HepG2 (cell line): ENCODE results near the gene BPI. TPM values are rescaled to one million over a fixed set of nuclear protein-coding genes. Genes with fewer than 3 reads are reported as not detected.

Source experiments
- ATF1 ChIP-seq: IDR thresholded peaks from 2 replicates; pipeline ENCODE4 v1.6.1; 2016; ENCODE audit warnings: mild to moderate bottlenecking, control low read depth
- PAF1 ChIP-seq: IDR thresholded peaks from 2 replicates; pipeline ENCODE4 v1.6.1; 2016; ENCODE audit warnings: missing genetic modification reagents, missing compliant biosample characterization
- ZNF12 ChIP-seq: sonication (generic); formaldehyde crosslinking; IDR thresholded peaks from 2 replicates; pipeline ENCODE4 v1.5.0; 2020; ENCODE audit warnings: missing genetic modification reagents
- ZNF468 ChIP-seq: sonication (generic); formaldehyde crosslinking; IDR thresholded peaks from 2 replicates; pipeline ENCODE4 v1.8.0; 2022; ENCODE audit warnings: mild to moderate bottlenecking, moderate library complexity, missing genetic modification reagents
- polyA plus RNA-seq, 8 experiments: library from polyadenylated mRNA; depleted of rRNA in 3 of 8; stranded (reverse) in 7 of 8; unstranded in 1 of 8; fragments of >200 nt; fragmentation: Illumina TruSeq in 4 of 8; extraction: Trizol in 4 of 8; gene quantifications; 2 replicates each; pipeline versions ENCODE4 v1.2.1 to v1.2.3, GENCODE V29; 2011 to 2016; ENCODE audit warnings: low read depth in 4 of 8, missing spikeins in 1 of 8, mixed read lengths in 1 of 8; ENCODE audit not compliant: insufficient read depth in 1 of 8
- total RNA-seq, 5 experiments: library from RNA; depleted of rRNA; stranded (reverse); fragments of >200 nt; fragmentation: Illumina TruSeq; extraction: Trizol; gene quantifications; 2 replicates each; pipeline ENCODE4 v1.2.3, GENCODE V29; 2016; ENCODE audit warnings: low read depth in 1 of 5
- TF ChIP-seq, protein P1 (sequence below): sonication (generic); formaldehyde crosslinking; IDR thresholded peaks from 2 replicates; pipeline ENCODE4 v1.4.0; 2020; ENCODE audit warnings: missing genetic modification reagents, mild to moderate bottlenecking, borderline replicate concordance
- TF ChIP-seq, protein P2 (sequence below): sonication (generic); formaldehyde crosslinking; conservative IDR thresholded peaks from 2 replicates; pipeline ENCODE4 v1.4.0; 2020; ENCODE audit warnings: missing genetic modification reagents
- TF ChIP-seq, protein P3 (sequence below): sonication (generic); formaldehyde crosslinking; IDR thresholded peaks from 2 replicates; pipeline ENCODE4 v1.5.1; 2020; ENCODE audit warnings: mild to moderate bottlenecking, missing genetic modification reagents, moderate library complexity
- TF ChIP-seq, protein P4 (sequence below): sonication (generic); formaldehyde crosslinking; IDR thresholded peaks from 2 replicates; pipeline ENCODE4 v1.4.0; 2020; ENCODE audit warnings: missing genetic modification reagents, borderline replicate concordance

The BPI gene
- total and polyA plus RNA-seq, 2 of the 13 experiments (the other 11 are each of a cell fraction or from before 2014, with no cell fraction given): not detected

DNA sequence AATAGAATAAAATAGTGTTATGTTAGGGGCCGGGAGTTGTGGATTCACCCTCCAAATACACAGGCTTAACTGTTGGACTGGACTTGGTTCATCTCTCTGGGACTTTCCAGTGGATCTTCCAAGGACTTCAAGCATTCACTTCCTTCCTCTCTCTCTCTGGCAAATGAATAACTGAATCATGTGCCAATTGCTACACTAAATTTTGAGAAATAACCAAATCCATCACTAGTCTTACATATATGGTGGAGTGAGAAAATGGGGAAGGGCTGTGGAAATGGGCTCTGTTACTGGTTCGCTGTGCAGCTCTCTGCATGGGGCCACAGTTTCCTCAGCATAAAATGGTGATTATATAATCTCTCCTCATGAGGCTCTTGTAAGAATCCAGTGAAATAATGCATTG lies 36.7 kb upstream of the BPI start (continued):
- TF ChIP-seq, protein P1, sequence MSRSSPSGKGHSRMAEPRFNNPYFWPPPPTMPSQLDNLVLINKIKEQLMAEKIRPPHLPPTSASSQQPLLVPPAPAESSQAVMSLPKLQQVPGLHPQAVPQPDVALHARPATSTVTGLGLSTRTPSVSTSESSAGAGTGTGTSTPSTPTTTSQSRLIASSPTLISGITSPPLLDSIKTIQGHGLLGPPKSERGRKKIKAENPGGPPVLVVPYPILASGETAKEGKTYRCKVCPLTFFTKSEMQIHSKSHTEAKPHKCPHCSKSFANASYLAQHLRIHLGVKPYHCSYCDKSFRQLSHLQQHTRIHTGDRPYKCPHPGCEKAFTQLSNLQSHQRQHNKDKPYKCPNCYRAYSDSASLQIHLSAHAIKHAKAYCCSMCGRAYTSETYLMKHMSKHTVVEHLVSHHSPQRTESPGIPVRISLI: no peak
- no peak for TF ChIP-seq ATF1 (CRISPR knock-in tag)
- TF ChIP-seq, protein P2, sequence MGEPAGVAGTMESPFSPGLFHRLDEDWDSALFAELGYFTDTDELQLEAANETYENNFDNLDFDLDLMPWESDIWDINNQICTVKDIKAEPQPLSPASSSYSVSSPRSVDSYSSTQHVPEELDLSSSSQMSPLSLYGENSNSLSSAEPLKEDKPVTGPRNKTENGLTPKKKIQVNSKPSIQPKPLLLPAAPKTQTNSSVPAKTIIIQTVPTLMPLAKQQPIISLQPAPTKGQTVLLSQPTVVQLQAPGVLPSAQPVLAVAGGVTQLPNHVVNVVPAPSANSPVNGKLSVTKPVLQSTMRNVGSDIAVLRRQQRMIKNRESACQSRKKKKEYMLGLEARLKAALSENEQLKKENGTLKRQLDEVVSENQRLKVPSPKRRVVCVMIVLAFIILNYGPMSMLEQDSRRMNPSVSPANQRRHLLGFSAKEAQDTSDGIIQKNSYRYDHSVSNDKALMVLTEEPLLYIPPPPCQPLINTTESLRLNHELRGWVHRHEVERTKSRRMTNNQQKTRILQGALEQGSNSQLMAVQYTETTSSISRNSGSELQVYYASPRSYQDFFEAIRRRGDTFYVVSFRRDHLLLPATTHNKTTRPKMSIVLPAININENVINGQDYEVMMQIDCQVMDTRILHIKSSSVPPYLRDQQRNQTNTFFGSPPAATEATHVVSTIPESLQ (CRISPR knock-in tag): no peak
- no peak for TF ChIP-seq ZNF468 (CRISPR knock-in tag)
- no peak for TF ChIP-seq ZNF12 (CRISPR knock-in tag)
- TF ChIP-seq, protein P3, sequence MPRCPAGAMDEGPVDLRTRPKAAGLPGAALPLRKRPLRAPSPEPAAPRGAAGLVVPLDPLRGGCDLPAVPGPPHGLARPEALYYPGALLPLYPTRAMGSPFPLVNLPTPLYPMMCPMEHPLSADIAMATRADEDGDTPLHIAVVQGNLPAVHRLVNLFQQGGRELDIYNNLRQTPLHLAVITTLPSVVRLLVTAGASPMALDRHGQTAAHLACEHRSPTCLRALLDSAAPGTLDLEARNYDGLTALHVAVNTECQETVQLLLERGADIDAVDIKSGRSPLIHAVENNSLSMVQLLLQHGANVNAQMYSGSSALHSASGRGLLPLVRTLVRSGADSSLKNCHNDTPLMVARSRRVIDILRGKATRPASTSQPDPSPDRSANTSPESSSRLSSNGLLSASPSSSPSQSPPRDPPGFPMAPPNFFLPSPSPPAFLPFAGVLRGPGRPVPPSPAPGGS: no peak
- TF ChIP-seq PAF1 (CRISPR knock-in tag): no peak
- TF ChIP-seq, protein P4, sequence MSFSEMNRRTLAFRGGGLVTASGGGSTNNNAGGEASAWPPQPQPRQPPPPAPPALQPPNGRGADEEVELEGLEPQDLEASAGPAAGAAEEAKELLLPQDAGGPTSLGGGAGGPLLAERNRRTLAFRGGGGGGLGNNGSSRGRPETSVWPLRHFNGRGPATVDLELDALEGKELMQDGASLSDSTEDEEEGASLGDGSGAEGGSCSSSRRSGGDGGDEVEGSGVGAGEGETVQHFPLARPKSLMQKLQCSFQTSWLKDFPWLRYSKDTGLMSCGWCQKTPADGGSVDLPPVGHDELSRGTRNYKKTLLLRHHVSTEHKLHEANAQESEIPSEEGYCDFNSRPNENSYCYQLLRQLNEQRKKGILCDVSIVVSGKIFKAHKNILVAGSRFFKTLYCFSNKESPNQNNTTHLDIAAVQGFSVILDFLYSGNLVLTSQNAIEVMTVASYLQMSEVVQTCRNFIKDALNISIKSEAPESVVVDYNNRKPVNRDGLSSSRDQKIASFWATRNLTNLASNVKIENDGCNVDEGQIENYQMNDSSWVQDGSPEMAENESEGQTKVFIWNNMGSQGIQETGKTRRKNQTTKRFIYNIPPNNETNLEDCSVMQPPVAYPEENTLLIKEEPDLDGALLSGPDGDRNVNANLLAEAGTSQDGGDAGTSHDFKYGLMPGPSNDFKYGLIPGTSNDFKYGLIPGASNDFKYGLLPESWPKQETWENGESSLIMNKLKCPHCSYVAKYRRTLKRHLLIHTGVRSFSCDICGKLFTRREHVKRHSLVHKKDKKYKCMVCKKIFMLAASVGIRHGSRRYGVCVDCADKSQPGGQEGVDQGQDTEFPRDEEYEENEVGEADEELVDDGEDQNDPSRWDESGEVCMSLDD: no peak
